Fibroblast of pulmonary artery (primary cell): ENCODE measurements around the gene SRSF9.

ENCODE experiments used
- DNase-seq: peaks from one replicate; pipeline ENCODE4 v3.0.0-alpha.2; 2010; ENCODE audit warnings: low read depth
- H3K4me3 ChIP-seq: replicated peaks from 2 replicates; pipeline ENCODE4 v1.5.1; 2011; ENCODE audit warnings: low read depth, mild to moderate bottlenecking, control low read depth, low read length, moderate library complexity
- TF ChIP-seq, protein P1 (sequence below): IDR thresholded peaks from 2 replicates; pipeline ENCODE4 v1.5.1; 2011; ENCODE audit warnings: mild to moderate bottlenecking, control low read depth, low read length, inconsistent platforms; ENCODE audit errors: missing control alignments

Gene SRSF9

DNA sequence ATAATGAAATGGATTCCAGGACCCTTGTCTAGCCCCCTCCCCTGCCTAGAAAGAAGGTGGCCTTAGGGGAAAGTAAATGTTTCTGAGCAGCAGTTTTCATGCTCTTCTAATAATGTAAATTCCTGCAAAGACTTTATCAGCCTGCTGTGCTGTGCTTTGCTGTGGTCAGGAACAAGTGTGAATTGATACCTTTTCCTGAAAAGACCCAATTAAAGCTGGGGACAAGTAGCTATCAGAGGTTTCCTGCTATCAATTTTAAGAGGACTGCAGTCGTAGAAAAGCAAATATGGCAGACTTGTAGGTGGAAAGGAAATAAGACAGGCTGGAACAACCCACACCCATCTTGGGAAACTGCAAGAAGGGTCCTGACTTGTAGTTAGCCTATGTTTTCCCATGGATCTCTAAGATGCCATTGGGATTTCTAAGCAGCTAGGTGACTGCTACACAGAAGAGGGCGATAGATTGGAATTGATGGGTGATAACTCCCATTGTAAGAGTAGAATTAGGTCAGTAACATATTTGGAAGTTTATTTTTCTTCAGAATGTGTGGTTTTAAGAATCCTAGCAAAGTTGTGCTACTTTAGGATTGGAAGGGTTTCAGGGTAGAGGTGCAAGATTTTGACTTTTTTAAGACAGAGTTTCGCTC lies 29.4 kb upstream of the SRSF9 start:
- no peak overlapping the region for H3K4me3 ChIP-seq
- TF ChIP-seq, protein P1, sequence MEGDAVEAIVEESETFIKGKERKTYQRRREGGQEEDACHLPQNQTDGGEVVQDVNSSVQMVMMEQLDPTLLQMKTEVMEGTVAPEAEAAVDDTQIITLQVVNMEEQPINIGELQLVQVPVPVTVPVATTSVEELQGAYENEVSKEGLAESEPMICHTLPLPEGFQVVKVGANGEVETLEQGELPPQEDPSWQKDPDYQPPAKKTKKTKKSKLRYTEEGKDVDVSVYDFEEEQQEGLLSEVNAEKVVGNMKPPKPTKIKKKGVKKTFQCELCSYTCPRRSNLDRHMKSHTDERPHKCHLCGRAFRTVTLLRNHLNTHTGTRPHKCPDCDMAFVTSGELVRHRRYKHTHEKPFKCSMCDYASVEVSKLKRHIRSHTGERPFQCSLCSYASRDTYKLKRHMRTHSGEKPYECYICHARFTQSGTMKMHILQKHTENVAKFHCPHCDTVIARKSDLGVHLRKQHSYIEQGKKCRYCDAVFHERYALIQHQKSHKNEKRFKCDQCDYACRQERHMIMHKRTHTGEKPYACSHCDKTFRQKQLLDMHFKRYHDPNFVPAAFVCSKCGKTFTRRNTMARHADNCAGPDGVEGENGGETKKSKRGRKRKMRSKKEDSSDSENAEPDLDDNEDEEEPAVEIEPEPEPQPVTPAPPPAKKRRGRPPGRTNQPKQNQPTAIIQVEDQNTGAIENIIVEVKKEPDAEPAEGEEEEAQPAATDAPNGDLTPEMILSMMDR: no peak
- no peak for DNase-seq

DNA sequence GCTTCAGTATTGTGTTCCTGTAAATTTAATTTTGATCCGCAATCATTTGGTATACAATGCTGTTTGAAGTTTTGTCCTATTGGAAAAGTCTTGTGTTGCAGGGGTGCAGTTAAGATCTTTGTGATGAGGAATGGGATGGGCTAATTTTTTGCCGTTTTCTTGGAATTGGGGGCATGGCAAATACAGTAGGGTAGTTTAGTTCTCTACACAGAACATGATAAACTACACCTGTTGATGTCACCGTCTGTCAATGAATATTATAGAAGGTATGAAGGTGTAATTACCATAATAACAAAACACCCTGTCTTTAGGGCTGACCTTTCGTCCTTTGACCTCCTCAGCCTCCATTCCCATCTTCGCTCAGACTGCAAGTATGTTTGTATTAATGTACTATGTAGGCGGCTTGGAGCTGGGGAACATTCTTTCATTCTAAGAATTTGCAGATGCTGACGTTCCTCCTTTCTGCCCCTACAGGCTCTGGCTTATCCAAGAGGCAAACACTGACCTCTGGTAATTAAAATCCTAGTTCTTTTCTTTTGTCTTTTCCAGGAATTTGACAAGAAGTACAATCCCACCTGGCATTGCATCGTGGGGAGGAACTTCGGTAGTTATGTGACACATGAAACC lies 28.1 kb upstream of the SRSF9 start:
- peak overlapping the region; percentile 95 for H3K4me3 ChIP-seq
- TF ChIP-seq, protein P1: no peak
- no peak for DNase-seq

- peak; percentile 67 for DNase-seq
- H3K4me3 ChIP-seq: peak overlapping the region; percentile 95
- TF ChIP-seq, protein P1: no peak
Observed at GRCh38 chr12:120496413-120497340, 27.1 kb upstream of the SRSF9 start.

DNA sequence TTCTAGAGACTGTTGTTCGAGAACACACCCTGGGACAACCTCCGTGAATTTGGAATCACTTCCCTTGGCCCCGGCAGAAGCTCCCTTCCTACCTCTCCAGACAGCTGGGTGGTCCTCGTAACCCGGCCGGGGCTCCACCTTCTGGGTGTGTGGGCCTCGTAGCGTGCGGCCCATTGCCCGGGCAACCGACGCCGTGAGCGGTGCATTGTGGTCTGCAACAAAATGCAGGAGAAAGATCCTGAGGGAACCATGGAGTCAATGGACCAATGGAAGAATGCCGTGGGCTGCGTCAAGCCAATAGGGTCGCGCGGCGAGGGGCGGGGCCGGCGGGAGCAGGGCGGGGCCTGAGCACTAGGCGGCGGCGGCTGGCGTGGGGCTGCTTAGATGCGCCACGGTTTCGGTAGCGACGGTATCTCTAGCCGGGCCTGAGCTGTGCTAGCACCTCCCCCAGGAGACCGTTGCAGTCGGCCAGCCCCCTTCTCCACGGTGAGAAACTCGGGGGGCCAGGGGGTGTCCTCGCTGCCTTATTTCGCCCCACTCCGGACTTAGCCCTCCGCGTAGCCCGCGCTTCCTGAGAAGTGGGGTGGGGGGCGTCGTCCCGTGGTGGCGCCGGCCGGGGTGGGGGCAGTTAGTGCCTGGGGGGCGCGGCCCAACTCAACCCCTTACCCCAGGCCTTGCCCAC lies 26.3 kb upstream of the SRSF9 start, which contains the start of gene DYNLL1:
DYNLL1 (plus strand) TSS at position 383 of the 682 bp plus-strand sequence. CDS start 309 bp downstream, outside the sequence.
- peak; percentile 97 for DNase-seq
- H3K4me3 ChIP-seq: peak within 1 kb of the TSS; percentile 95
- TF ChIP-seq, protein P1: no peak

- TF ChIP-seq, protein P1: no peak
- H3K4me3 ChIP-seq: peak overlapping the region; percentile 95
- no peak for DNase-seq
Observed at GRCh38 chr12:120495186-120495730, 25.7 kb upstream of the SRSF9 start.

GRCh38 chr12:120490833-120491512 lies 21.4 kb upstream of the SRSF9 start:
- DNase-seq: no peak
- TF ChIP-seq, protein P1: no peak
- H3K4me3 ChIP-seq: no peak overlapping the region
